ENCODE measurements around the gene PLPP7.

DNA sequence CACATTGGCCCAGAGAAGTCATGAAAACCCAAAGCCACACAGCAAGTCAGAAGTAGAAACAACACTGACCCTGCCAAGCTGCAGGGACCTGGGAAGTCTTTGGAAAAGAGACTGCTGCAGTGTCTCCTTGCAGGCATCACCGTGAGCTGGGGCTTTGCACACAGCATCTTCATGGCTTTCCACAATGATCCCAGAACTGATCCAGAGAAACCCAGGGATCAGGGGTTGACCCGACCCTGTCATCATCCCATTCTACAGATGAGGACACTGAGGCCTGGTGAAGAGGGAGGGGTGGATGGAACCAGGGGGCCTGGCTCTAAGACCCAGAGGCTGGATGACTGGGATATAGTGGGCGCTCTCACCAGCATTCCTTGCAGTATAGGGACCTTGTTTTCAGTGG lies 8.9 kb upstream of the PLPP7 start:
- TF ChIP-seq, protein P1, sequence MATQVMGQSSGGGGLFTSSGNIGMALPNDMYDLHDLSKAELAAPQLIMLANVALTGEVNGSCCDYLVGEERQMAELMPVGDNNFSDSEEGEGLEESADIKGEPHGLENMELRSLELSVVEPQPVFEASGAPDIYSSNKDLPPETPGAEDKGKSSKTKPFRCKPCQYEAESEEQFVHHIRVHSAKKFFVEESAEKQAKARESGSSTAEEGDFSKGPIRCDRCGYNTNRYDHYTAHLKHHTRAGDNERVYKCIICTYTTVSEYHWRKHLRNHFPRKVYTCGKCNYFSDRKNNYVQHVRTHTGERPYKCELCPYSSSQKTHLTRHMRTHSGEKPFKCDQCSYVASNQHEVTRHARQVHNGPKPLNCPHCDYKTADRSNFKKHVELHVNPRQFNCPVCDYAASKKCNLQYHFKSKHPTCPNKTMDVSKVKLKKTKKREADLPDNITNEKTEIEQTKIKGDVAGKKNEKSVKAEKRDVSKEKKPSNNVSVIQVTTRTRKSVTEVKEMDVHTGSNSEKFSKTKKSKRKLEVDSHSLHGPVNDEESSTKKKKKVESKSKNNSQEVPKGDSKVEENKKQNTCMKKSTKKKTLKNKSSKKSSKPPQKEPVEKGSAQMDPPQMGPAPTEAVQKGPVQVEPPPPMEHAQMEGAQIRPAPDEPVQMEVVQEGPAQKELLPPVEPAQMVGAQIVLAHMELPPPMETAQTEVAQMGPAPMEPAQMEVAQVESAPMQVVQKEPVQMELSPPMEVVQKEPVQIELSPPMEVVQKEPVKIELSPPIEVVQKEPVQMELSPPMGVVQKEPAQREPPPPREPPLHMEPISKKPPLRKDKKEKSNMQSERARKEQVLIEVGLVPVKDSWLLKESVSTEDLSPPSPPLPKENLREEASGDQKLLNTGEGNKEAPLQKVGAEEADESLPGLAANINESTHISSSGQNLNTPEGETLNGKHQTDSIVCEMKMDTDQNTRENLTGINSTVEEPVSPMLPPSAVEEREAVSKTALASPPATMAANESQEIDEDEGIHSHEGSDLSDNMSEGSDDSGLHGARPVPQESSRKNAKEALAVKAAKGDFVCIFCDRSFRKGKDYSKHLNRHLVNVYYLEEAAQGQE (IDR thresholded peaks at IDR 0.05; ENCODE audit: insufficient read depth in 1 of 2, low read depth in 2 of 2, low read length in 2 of 2), result no peak
- no peak for TF ChIP-seq POLR2AphosphoS5 (IDR thresholded peaks at IDR 0.05; ENCODE audit: low read depth, low read length)
- no peak for TF ChIP-seq TAF1 (IDR thresholded peaks at IDR 0.05; ENCODE audit: borderline replicate concordance, insufficient read depth, low read length)

Data from PFSK-1 (cell line).